CD4-positive, alpha-beta T cell treated with Interleukin-2 at 100 ng/mL for 4 hours (primary cell): ENCODE measurements around the gene TMEM225B.
"Not testable (repeated sequence)": the region's sequence is repeated elsewhere in the genome, so short reads cannot be mapped to it uniquely, and the experiment has no call there.

Experiments
- DNase-seq: peaks from one replicate; pipeline ENCODE4 v3.0.0-alpha.2; 2020; ENCODE audit warnings: low spot score

Gene TMEM225B, protein sequence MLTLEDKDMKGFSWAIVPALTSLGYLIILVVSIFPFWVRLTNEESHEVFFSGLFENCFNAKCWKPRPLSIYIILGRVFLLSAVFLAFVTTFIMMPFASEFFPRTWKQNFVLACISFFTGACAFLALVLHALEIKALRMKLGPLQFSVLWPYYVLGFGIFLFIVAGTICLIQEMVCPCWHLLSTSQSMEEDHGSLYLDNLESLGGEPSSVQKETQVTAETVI

DNA sequence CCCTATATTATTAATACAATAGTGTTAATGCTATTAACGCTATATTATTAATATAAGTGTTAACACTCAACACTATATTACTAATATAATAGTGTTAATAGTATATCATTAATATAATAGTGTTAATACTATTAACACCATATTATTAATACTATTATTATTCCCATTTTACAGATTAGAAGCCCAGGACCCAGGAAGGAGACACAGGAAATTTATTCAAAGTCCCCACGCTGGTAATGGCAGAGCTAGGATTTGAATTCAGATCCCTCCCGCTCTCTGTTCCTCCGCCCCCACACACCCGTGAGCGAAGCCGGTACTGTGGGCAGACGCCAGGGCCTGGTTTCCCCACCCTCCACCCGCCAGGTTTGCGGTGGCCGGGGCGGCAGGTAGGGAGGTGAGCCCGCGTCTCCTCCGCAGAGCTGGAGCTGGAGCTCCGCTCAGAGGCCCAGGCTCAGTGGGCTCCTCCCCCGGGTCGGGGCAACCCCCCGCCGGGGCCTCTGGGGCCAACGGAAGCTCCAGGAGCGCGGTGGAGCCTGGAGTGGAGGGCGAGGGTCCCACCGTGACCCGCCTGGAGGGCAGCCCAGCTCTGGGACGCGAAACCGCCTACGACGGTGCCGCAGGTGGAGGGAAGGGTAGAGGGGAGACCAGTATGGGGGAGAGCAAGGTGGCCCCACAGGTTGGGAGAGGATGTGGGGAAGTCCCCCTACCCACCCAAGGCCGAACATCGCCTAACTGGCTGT, at the start of gene TMEM225B:
TSS of gene TMEM225B (plus strand) at position 506 of the 740 bp plus-strand sequence. CDS start 6,122 bp downstream, outside the sequence.
- no peak for DNase-seq

DNA sequence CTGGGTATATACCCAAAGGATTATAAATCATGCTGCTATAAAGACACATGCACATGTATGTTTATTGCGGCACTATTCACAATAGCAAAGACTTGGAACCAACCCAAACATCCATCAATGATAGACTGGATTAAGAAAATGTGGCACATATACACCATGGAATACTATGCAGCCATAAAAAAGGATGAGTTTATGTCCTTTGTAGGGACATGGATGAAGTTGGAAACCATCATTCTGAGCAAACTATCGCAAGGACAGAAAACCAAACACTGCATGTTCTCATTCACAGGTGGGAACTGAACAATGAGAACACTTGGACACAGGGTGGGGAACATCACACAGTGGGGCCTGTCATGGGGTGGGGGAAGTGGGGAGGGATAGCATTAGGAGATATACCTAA, 48.5 kb upstream of the TMEM225B start:
- DNase-seq: not testable (repeated sequence)

DNA sequence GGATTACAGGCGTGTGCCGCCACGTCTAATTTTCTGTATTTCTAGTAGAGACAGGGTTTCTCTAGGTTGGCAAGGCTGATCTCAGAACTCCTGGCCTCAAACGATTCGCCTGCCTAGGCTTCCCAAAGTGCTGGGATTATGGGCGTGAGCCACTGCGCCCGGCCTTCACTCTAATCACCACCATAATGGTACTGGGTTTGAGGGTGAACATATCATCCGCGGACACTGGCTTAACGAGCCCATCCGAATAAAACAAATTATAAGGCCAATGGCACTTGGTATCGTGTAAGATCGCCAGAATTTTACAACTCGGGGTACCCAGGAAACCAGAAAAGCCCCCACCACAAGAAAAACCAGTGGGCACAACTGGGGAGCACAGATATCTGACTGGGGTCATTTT, 46.7 kb upstream of the TMEM225B start:
- DNase-seq: no peak

DNA sequence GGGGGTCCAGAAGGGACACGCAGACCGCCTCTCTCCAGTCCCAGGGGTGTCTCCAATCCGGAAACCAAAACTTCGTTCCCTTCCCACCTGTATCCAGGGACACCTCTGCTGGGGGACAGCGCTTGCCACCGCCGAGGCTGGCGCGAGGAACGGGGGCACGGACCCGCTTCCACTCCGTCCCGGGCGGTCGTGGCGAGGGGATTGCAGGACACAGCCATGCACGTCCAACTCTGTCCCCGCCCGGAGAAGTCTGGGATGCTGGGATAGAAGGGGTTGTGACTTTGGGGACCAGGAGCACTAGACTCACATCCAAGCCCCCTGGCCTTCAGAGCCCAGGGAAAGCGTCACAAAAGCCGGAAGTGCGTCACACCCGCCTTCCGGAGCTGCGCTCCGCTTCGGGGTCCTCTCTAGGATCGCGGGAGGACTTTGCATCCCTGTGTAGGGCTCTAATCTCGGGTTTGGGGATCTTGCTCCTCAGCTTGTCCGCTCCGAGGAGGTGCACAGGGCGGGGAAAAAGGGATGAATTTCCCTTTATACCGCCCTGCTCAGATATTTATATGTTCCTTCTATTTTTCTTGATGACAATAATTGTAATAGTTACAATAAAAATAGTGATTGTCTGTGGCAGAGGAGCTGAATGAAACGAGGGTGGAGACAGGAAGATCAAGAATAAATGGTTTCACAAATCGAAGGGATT, 46.2 kb upstream of the TMEM225B start, which contains the start of gene FAM200A:
TSS of gene FAM200A (minus strand) at position 348 of the 697 bp plus-strand sequence. CDS start 3,707 bp downstream, outside the sequence.
- DNase-seq: peak; percentile 85

DNA sequence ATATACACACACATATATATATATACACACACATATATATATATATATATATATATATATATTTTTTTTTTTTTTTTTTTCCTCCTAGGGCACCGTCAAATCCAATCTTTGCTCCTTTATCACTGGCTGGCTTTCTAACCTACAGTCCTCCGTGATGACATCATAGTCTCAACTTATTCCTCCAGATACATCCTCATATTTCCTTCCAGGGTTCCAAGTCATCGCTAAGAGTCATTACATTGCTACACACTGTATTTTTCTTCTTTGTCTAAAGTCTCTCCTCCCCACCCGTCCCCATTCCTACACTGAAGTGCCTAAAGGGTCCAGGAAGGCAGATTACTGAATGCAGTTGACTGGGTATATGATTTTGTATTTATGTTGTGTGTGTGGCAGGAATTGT, 45.0 kb upstream of the TMEM225B start:
- DNase-seq: no peak

DNA sequence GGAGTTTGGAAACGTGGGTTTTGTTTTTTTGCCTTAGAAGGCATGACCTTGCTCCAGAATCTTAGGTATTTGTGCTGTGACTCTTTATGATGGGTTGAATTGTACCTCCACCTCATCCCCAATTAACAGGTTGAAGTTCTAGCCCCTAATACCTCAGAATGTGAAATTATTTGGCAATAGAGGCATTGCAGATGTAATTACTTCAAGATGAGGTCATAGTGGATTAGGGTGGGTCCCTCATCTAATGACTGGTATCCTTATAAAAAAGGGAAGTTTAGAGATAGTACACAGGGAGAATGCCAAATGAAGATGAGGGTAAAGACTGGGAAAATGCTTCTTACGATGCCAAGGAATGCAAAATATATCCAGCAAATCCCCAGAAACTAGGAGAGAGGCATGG, 43.1 kb upstream of the TMEM225B start:
- DNase-seq: no peak

DNA sequence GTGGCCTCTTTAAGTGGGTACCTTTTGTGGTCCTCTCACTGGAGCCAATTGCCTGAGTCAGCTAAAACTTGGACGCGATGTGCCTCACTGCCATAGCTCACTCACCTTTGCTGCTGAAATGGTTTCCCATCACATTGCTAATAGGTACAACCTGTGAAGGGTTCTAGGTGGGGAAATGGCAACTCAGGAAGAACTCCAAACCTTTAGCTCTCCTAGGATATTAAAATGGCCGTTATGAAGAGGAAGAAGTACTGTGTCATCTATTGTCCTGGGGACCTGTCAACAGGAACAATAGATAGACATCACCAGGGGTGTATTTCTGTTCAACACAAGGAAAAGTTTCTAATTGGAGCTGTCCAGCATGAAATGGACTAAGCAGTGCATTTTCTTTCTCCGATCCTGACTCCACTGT, 40.9 kb upstream of the TMEM225B start:
- DNase-seq: no peak

DNA sequence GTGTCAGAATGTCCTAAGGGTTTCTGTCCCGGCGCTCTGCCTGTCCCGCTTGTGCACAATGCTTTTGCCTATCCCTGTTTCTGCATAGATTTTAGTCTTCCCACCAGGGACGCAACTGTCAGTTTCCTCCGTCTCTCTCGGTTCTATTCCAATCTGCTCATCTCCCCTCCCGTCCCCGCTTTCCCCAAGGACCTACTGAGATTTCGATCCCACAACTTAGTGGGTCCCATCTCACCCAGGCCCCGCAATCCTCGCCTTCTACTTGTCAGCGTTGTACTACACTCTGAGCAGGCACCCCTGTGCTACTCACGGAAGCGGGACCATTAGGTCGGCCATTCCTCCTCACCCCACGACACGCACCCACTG, 40.1 kb upstream of the TMEM225B start:
- DNase-seq: no peak

DNA sequence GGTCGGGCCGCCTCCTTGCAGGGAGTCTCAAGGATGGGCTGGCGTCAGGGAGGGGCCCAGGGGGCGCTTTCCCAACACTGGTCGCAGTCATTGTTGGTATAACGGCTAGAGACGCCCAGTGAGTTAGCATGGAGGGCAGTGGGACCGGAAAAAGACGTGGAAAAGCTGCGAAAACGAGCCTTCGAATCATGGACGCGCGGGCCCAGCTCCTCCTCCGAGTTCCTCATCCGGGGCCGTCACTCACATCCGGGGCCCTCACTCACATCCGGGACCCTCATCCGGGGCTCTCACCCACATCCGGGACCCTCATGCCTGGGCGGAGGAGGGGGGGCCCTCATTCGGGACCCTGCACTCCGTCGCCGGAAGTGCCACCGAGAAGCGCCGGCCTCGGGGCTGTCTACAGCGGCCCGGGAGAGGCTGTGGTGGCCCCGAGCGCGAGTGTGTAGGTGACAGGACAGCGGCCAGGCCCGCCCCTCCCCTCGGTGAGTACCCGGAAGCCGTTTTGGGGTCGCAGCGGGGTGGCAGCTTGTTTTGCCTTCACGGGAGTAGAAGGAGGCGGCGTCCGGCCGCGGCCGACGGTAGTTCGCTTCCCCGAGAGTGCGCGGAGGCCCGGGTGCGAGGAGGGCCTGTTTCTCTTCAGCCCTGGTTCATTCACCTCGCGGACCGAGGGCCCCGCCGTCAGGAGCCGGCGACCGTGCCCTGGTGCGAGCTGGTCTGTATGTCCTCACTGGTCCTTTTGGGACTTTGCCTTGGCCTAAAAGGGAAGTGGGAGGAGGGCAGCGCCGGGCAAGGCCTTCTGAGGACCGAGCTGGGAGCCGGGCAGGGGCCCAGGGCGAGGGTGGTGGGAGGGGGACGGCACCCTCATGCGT, 39.5 kb upstream of the TMEM225B start, which contains the start of gene ZNF655:
TSS of gene ZNF655 (plus strand) at position 337 of the 869 bp plus-strand sequence. CDS start 1,918 bp downstream, outside the sequence.
- peak; percentile 91 for DNase-seq

DNA sequence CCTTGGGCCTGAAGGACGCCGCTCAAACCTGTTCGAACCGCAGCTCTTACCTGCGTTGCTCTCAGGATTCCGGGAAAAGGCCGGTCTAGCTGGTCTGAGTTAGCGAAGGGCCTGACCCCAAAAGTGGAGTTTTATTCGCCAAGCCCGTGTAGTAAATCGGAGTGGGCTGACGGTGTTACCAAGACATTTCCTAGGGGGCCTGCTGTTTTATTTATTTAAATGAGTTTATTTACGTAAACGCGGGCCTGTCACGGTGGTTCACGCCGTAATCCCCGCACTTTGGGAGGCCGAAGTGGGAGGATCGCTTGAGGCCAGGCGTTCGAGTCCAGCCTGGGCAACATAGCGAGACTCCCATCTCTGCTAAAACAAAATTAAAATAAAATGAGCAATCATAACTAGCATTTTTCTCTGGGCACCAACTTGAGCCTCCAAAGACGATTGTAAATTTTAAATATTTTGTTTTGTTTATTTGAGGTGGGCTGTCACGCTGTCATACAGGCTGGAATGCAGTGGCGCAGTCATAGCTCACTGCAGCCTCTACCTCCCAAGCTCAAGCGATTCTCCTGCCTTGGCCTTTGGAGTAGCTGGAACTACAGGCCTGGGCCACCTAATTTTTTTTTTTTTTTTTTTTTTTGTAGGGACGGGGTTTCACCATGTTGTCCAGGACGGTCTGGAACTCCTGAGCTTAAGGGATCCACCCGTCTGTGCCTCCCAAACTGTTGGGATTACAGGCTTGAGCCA, 38.7 kb upstream of the TMEM225B start:
- peak; percentile 10 for DNase-seq

DNA sequence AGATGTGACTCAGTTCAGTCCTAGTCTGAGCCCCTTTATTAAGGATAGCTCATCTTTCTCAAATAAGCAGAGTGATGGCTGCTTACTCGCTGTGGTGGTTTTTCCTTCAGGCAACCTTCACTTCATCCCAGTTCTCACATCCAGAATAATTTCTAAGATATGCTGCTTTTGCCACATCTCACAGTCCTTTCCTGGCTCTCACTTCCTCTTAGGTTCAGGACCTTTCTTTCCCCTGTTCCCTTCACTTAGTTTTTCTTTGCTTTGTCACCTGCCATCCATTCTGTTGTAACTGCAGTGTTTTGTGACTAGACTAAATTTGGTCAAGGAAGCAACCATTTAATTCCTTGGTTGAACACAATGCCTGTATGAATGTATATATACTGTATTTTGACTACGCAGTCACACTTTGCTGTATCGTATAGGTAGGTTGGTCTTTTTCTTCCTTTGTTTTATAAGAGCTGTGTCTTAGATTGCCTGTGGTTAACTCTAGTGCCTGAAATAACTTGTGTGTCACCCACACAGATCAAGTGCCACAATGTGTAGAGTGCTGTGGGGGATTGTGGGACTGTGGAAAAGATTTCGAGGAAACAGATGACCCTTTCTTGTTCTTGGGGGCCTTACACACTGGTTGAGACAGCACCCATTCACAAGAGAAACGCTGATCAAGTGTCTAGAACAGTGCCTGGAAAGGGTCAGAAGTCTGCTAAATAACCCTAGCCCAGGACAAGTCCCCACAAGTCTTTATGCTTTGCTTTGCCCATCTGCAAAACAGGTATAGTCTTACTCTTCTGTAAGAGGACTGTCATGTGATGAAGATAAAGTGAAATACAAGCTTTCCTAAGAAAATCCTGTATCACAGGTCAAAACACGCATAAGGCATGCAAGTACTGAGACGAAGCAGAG, 37.0 kb upstream of the TMEM225B start:
- no peak for DNase-seq

DNA sequence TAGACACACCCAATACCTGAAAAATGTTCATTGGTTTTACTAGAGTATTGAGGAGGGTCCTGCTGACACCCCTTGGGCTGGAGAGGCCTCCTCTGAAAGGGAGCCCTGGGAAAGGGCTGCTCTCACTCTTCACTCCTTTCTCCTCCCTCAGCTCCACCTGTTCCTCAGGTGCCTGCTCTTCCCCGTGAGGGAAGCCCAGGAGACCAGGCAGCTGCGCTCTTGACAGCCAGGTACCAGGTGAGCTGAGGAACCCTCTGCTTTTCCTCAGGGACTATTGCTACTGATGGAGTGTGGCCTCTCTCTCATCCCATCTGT, 36.4 kb upstream of the TMEM225B start:
- no peak for DNase-seq

DNA sequence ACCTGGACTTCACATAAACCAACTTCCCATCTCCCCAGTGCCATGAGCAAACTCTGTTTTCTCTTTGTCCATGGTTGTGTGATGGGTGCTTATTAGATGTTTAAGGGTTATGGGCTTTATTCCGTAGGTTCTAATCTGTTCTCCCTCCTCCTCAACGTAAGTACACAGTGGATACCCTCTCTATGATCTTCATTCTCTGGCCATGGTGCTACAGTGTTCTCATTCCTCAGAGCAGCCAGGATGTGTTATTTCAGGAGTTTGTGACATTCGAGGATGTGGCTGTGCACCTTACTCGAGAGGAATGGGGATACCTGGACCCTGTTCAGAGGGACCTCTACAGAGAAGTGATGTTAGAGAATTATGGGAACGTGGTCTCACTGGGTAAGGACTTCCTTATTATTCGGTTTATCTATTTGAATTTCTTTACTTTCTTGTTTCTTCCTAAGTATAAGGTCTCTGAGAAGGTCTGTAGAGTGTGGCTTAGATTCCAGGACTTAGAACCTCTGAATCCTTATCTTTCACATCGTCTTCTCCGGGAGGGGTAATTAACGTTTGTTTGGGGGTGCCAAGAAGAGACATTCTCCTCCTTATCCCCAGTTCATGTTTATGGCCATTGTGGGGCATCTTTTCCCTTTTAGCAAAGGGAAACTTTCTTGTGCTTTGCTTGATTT, 35.8 kb upstream of the TMEM225B start:
- no peak for DNase-seq

DNA sequence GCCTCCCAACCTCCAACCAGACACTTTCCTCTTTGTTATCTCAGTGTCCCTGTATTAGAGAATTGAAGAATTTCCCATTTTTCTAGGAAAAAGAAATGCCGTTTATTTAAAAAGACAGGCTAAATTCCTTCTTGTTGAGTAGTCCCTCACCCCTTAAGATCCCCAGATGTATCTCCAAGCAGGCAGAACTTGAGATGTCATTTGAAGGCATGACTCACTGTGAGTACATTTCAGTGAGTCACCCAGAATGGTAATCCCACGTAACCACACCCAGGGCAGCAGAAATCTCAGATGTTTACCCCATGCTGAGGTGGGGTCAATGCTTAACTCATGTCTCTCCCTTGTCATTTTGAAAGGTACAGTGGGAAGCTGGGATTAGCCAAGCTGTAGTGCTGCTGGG, 35.2 kb upstream of the TMEM225B start:
- DNase-seq: peak; percentile 68

DNA sequence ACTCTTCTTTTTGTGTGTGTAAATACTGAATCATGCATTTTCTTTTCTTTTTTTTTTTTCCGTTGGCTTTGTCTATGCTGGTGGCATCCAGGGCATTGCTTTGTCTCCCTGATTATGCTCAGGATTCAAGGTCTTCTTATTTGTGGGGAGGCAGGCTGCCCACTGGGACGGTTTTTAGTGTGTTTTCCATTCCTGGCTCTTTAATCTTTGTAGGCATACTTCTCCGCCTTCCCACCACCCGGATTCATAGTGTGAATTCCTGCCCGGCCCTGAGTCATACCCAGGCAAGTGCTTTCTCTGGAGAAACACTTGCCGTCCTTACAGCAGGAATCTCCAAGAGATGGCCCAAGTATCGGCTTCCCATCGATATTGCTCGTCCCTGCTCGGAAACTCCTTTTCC, 34.4 kb upstream of the TMEM225B start:
- DNase-seq: no peak

DNA sequence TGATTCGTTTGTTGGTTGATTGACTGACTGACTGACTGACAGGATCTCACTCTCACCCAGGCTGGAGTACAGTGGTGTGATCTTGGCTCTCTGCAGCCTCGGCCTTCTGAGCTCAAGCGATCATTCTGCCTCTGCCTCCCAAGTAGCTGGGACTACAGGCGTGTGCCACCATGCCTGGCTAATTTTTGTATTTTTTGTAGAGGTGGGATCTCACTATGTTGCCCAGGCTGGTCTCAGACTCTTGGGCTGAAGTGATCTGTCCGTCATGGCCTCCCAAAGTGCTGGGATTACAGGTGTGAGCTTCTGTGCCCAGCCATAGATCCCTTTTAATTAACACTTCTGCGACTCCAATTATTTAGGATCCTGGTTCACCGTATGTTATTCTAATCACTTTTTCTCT, 29.3 kb upstream of the TMEM225B start:
- DNase-seq: not testable (repeated sequence)

DNA sequence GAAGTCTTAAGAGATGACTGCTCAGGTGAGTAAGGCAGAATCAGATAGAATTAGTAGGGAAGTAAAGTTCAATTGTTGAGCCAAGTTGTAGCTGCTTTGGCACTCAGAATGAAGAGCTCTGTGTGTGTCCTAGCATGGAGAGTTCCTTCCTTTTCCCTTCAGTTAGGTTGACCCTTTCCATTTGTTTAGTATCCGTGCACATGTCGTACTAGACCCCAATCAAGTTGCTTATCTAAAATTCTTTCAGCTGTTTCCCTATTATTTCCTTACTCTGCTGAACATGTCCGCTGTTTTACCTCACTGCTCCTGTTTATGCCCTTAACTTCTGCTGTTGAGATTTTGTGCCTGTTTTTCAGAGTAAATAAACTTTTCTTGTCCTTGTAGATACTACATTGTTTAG, 26.3 kb upstream of the TMEM225B start:
- DNase-seq: no peak

DNA sequence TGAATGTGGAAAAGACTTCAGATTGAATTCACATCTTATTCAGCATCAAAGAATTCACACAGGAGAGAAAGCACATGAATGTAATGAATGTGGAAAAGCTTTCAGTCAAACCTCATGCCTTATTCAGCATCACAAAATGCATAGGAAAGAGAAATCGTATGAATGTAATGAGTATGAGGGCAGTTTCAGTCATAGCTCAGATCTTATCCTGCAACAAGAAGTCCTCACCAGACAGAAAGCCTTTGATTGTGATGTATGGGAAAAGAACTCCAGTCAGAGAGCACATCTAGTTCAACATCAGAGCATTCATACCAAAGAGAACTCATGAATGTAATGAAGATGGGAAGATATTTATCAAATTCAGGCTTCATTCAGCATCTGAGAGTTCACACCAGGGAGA, 24.8 kb upstream of the TMEM225B start:
- DNase-seq: no peak

DNA sequence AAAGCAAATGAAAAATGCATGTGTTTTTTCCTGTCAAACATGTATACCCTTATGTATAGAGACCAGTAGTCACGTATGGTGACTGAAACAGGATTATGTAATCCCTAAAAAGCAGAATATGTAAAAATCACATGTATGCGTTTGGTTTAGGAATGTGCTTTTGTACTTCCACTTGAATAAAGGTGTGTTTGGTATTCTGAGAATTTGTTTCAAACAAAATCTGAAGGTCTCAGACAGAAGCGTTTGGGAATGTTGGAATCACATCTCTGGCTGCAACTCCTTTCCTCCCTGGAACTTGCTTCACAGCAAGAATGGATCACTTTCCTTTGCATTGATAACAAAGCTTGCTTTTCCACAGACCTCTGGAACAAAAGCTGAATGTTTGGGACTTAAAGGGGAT, 21.8 kb upstream of the TMEM225B start:
- no peak for DNase-seq
